ENCODE data around the gene TMEM121.

The TMEM121 gene

DNA sequence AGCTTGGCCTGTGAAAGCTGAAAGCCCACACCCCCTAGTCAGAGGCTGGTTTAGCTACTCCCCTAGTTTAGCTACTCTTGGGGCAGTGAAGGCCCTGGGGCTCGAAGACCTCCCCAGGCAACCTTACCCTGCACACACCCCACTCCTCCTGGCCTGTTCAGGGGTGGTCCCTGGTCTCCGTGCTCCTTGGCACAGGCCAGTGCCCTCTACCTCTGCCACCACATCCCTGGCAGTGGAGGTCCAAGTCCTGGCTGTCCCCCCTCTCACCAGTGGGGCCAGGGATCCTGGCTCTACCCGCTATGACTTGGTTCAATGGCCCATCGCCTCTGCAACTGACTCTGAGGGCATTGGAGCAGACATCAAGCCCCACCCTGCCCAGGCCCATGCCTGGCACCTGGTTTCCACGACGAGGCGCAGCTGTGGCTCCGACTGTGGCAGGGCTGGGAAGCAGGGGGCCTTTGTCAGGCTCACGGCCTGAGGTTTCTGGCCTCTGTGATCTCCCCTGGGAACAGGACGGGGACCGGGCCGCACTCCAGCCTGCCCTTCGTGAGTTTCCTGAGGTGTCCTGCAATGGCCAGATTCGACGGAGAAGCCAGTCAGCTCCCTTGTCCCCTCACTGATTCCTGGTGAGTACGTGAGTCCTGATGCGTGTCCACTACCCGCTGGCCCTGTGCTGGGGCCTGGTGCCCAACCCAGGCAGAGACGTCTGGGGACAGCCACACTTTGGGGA is 5.7 kb downstream of the TMEM121 start:
- no peaks in the 10 kb centered on the region for H3K36me3 ChIP-seq (ENCODE audit: control insufficient read depth, insufficient read depth, low read length)
- H3K9ac ChIP-seq (ENCODE audit: low read depth, low read length), result no peak overlapping the region
- peaks cover 48% of the 10 kb centered on the region for H3K9me3 ChIP-seq (ENCODE audit: control insufficient read depth, insufficient read depth, low read length)
- peaks cover 18% of the 10 kb centered on the region for H3K27me3 ChIP-seq (ENCODE audit: control insufficient read depth, insufficient read depth, low read length)
- no peaks in the 10 kb centered on the region for H3K4me1 ChIP-seq (ENCODE audit: control insufficient read depth, insufficient read depth, low read length)
- H3K27ac ChIP-seq (ENCODE audit: low read depth, low read length), result no peak overlapping the region
- H3K4me3 ChIP-seq (ENCODE audit: low read depth, low read length), result no peak overlapping the region

DNA sequence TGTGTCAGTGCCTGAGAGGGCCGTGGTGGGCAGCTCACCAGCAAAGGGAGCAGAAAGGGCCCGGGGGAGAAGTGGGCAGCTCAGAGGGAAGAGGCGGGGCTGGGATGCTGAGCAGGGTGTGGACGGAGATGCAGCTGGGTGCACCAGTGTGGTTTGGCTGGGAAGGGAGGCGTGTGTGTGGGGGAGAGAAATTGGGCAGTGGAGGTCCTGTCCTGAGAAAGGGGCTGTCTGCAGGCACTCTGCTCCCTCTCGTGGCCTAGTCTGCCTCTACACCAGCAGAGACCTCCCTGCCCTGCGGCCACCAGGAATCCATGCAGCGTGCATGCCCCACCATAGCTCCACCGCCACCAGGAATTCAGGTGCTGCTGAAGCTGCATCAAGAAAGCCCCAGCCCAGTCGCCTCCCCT is 6.4 kb downstream of the TMEM121 start:
- Histone ChIP-seq H3K4me3 (ENCODE audit: low read depth, low read length) (no peak overlapping the region), H3K9ac (ENCODE audit: low read depth, low read length) (no peak overlapping the region), H3K9me3 (ENCODE audit: control insufficient read depth, insufficient read depth, low read length) (peaks cover 54% of the 10 kb centered on the region), H3K4me1 (ENCODE audit: control insufficient read depth, insufficient read depth, low read length) (no peaks in the 10 kb centered on the region), H3K36me3 (ENCODE audit: control insufficient read depth, insufficient read depth, low read length) (no peaks in the 10 kb centered on the region), H3K27ac (ENCODE audit: low read depth, low read length) (no peak overlapping the region), H3K27me3 (ENCODE audit: control insufficient read depth, insufficient read depth, low read length) (peaks cover 11% of the 10 kb centered on the region)

DNA sequence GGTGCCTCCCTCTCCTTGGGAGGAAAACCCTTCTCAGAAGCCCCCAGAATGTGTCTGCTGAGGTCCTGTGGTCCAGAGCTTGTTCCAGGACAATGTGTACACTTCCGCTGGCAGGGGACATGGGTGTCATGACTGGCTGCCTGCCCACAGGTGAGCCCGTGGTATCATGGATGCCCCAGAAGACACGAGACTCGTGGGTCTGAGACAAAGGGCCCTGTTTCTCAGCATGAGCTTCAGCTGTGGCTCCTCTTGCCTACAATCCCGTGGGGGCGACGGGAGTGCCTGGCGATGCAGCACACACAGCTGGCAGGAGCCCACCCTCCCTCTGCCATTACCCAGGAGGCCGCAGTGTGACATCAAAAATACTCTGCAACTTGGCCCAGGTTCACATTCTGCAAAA is 7.0 kb downstream of the TMEM121 start:
- Histone ChIP-seq H3K36me3 (ENCODE audit: control insufficient read depth, insufficient read depth, low read length) (no peaks in the 10 kb centered on the region), H3K27ac (ENCODE audit: low read depth, low read length) (no peak overlapping the region), H3K9me3 (ENCODE audit: control insufficient read depth, insufficient read depth, low read length) (peaks cover 61% of the 10 kb centered on the region), H3K4me1 (ENCODE audit: control insufficient read depth, insufficient read depth, low read length) (no peaks in the 10 kb centered on the region), H3K27me3 (ENCODE audit: control insufficient read depth, insufficient read depth, low read length) (peaks cover 5% of the 10 kb centered on the region; the same call in 1 of the 2 replicates), H3K9ac (ENCODE audit: low read depth, low read length) (no peak overlapping the region), H3K4me3 (ENCODE audit: low read depth, low read length) (no peak overlapping the region)

DNA sequence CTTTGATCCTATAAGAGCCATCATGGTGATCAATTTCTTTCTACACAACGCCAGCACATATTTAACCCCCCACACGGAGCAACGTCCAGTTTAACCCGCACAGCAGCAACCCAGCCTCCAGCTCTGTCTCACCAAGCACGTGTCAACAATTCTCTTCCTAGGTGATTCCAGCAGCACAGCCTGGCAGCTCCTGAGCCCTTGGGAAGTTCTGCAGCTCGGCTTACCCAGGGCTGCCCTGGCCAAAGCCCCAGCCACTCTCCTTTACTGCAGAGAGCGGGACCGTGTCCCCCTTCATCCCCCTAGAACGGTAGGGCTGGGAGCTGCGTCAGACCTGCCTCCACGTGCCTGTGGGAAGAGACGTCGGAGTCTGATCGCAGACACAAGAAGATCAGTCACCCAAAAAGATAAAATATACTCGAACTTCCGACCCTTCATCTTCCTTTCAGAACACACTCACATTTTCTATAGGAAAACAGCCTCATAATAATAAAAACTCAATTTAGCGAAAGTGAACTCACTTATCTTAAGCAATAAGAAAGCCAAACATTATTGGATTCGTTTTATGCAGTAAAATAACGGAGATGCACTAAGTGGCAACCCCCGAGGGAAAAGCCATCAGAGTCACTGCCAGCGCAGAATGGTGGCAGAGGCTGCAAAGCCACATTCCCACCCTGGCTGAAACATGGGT is 7.6 kb downstream of the TMEM121 start:
- H3K4me3 ChIP-seq (ENCODE audit: low read depth, low read length), result no peak overlapping the region
- no peaks in the 10 kb centered on the region for H3K4me1 ChIP-seq (ENCODE audit: control insufficient read depth, insufficient read depth, low read length)
- peaks cover 63% of the 10 kb centered on the region for H3K9me3 ChIP-seq (ENCODE audit: control insufficient read depth, insufficient read depth, low read length)
- H3K27me3 ChIP-seq (ENCODE audit: control insufficient read depth, insufficient read depth, low read length), result peaks cover 2% of the 10 kb centered on the region; the same call in 1 of the 2 replicates
- H3K9ac ChIP-seq (ENCODE audit: low read depth, low read length), result no peak overlapping the region
- H3K36me3 ChIP-seq (ENCODE audit: control insufficient read depth, insufficient read depth, low read length), result no peaks in the 10 kb centered on the region
- H3K27ac ChIP-seq (ENCODE audit: low read depth, low read length), result no peak overlapping the region

DNA sequence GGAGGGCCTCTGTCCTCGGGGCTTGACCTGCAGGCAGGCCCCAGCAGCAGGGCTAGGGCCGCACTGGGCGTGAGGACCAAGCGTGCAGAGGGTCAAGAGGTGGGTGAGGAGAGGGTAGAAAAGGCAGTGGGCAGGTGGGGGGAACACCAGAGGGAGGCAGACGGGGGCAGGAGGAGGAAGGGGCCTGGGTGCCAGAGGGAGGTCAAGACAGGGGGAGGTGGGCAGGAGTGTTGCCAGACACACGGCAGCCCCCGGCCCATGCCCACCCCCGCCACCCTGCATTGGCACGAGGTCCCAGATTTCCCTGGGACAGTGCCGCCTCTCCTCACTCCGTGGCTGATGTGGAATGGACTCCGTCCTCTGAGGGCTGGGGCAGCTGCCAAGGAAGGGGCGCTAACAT is 8.2 kb downstream of the TMEM121 start:
- no peak overlapping the region for H3K9ac ChIP-seq (ENCODE audit: low read depth, low read length)
- no peaks in the 10 kb centered on the region for H3K4me1 ChIP-seq (ENCODE audit: control insufficient read depth, insufficient read depth, low read length)
- peaks cover 63% of the 10 kb centered on the region for H3K9me3 ChIP-seq (ENCODE audit: control insufficient read depth, insufficient read depth, low read length)
- no peaks in the 10 kb centered on the region for H3K36me3 ChIP-seq (ENCODE audit: control insufficient read depth, insufficient read depth, low read length)
- H3K27me3 ChIP-seq (ENCODE audit: control insufficient read depth, insufficient read depth, low read length), result no peaks in the 10 kb centered on the region
- no peak overlapping the region for H3K4me3 ChIP-seq (ENCODE audit: low read depth, low read length)
- no peak overlapping the region for H3K27ac ChIP-seq (ENCODE audit: low read depth, low read length)

DNA sequence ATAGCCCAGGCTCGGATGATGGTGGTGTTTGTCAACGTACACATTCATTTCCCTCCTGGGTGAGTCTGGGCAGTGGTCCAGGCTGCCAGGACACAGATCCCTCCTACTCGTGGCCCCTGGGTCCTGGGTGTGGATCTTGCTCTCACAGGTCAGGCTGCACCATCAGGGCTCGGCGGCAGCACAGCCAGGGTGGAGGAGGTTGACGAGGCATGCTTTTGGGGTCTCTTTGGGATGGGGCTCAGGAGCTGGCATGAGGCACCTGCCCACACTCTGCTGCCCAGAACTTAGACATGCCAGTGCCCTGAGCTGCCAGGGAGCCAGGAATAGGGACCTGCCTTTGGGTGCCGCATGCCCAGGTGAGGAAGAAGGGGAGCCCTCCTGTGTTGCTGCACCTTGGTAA is 9.7 kb downstream of the TMEM121 start:
- H3K4me3 ChIP-seq (ENCODE audit: low read depth, low read length), result no peak overlapping the region
- H3K9ac ChIP-seq (ENCODE audit: low read depth, low read length), result no peak overlapping the region
- H3K27me3 ChIP-seq (ENCODE audit: control insufficient read depth, insufficient read depth, low read length), result no peaks in the 10 kb centered on the region
- no peaks in the 10 kb centered on the region for H3K4me1 ChIP-seq (ENCODE audit: control insufficient read depth, insufficient read depth, low read length)
- no peaks in the 10 kb centered on the region for H3K36me3 ChIP-seq (ENCODE audit: control insufficient read depth, insufficient read depth, low read length)
- no peak overlapping the region for H3K27ac ChIP-seq (ENCODE audit: low read depth, low read length)
- H3K9me3 ChIP-seq (ENCODE audit: control insufficient read depth, insufficient read depth, low read length), result peaks cover 67% of the 10 kb centered on the region

DNA sequence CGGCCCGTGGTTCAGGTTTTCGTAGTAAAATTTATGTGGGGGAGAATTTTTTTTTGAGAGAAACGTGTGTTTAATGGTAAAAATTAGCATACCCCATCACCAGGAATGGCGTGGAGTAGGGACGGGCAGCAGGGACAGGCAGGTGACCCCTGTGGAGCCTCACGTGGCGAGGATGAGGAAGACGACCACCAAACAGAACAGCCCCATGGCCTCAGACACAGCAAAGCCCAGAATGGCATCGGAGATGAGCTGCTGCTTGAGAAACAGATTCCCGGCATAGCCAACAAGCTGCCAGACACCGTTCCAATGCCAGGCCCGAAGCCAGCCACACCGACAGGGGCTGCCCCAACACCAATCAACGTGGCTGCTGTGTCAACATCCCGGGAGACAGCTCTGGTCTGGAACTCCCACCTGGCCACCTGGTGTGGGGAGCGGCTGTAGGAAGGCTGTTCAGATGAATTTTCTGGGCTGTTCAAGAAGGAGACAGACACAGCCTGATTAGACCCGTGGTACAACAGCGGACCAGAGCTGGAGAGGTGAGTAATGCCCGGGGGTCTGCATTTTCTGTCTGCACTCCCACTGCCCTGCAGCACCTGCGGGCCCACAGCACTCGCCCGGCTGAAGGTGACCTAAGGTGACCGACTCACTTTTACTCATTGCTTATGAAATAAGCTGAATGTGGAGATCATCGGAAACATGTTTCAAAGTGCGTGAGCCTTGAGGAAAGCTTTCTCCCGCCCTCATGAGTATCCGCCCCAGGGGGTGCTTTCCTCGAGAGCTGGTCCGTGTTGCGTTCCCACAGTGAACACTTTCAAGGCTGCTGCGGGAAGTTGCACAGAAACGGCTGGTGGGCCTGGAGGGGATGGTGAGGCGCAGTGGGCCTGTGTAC is 10.6 kb downstream of the TMEM121 start:
- no peaks in the 10 kb centered on the region for H3K4me1 ChIP-seq (ENCODE audit: control insufficient read depth, insufficient read depth, low read length)
- H3K36me3 ChIP-seq (ENCODE audit: control insufficient read depth, insufficient read depth, low read length), result no peaks in the 10 kb centered on the region
- H3K4me3 ChIP-seq (ENCODE audit: low read depth, low read length), result no peak overlapping the region
- H3K27ac ChIP-seq (ENCODE audit: low read depth, low read length), result no peak overlapping the region
- H3K9me3 ChIP-seq (ENCODE audit: control insufficient read depth, insufficient read depth, low read length), result peaks cover 70% of the 10 kb centered on the region
- H3K9ac ChIP-seq (ENCODE audit: low read depth, low read length), result no peak overlapping the region
- no peaks in the 10 kb centered on the region for H3K27me3 ChIP-seq (ENCODE audit: control insufficient read depth, insufficient read depth, low read length)

DNA sequence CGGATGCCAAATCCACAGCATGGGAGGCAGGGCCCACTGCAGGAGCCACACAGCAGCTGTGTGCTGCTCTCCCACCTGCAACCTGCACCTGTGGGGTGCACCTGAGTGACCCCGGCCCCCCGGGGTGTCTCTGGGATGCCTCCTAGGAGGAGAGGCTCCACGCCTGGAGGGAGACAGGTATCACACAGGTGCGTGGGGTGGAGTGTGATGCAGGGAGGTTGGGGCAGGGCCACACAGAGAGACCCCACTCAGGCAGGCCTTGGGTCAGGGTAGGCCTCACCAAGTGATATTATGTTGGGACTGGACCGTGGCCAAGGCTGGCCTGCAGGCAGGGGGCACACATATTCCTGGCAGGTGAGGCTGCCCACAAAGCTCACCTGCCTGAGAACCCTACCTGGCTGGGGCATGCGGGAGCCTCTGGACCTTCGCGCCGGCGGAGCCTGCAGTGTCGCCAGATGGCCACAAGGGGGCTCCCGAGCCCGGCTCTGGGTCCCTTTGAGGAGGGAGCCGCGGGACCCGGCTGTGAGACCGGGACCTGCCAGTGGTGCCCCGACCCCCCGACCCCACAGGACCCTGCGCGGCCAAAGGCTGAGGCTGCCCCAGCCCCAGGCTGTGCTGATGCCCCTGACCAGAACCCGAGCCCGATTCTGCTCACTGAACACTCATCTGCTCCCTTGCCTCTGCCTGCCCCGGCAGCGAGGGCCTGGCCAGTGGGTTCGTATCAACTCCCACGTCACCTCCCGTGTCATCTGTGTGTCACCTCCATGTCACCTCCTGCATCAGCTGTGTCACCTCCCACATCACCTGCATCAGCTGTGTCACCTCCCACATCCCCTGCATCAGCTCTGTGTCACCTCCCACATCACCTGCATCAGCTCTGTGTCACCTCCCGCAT is 11.4 kb downstream of the TMEM121 start:
- H3K4me1 ChIP-seq (ENCODE audit: control insufficient read depth, insufficient read depth, low read length), result no peaks in the 10 kb centered on the region
- H3K9ac ChIP-seq (ENCODE audit: low read depth, low read length), result no peak overlapping the region
- no peak overlapping the region for H3K4me3 ChIP-seq (ENCODE audit: low read depth, low read length)
- no peaks in the 10 kb centered on the region for H3K36me3 ChIP-seq (ENCODE audit: control insufficient read depth, insufficient read depth, low read length)
- H3K9me3 ChIP-seq (ENCODE audit: control insufficient read depth, insufficient read depth, low read length), result peaks cover 70% of the 10 kb centered on the region
- H3K27me3 ChIP-seq (ENCODE audit: control insufficient read depth, insufficient read depth, low read length), result no peaks in the 10 kb centered on the region
- H3K27ac ChIP-seq (ENCODE audit: low read depth, low read length), result no peak overlapping the region

DNA sequence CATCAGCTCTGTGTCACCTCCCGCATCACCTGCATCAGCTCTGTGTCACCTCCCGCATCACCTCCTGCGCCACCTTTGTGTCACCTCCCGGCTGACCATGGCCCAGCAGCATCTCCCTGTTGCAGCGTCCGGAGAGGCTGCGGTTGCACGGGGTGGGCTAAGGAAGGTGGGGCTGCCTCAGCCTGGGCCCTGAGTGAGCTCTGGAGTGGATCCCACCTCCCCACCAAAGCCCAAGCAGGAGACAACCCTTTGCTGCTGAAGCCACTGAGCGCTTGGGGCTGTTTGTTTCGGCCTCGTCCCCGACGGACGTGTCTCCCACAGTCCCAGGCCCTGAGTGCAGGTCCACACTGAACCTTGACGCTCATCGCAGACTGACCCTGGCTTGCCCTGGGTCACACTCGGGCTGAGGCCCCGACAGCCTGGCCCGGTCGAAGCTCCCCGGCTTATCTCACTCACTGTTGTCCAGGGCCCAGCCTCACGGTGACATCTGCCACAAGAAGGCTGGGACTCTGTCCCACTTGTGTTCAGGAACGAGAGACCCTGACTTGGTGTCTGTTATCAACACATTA is 12.2 kb downstream of the TMEM121 start:
- H3K4me3 ChIP-seq (ENCODE audit: low read depth, low read length), result no peak overlapping the region
- H3K9ac ChIP-seq (ENCODE audit: low read depth, low read length), result no peak overlapping the region
- H3K27me3 ChIP-seq (ENCODE audit: control insufficient read depth, insufficient read depth, low read length), result no peaks in the 10 kb centered on the region
- H3K9me3 ChIP-seq (ENCODE audit: control insufficient read depth, insufficient read depth, low read length), result peaks cover 69% of the 10 kb centered on the region
- no peaks in the 10 kb centered on the region for H3K36me3 ChIP-seq (ENCODE audit: control insufficient read depth, insufficient read depth, low read length)
- no peak overlapping the region for H3K27ac ChIP-seq (ENCODE audit: low read depth, low read length)
- H3K4me1 ChIP-seq (ENCODE audit: control insufficient read depth, insufficient read depth, low read length), result no peaks in the 10 kb centered on the region

DNA sequence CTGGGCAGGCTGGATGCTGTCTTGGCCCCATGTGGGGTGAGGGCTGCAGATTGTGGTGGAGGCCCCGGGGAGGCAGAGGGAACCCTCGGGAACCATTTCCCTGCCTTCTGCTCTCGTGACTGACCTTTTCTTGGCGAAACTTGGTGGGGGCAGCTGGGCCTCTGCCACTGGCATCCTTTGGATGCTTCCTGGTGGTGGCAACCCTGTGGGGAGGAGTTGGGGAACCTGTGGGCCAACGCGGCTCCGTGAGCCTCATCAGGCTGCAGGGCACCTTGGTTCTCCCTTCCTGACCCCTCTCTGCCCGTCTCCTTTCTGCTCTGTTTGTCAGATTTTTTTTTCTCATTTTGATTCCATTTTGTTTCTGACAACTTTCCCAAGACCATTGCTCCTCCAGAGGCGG is 14.4 kb downstream of the TMEM121 start:
- Histone ChIP-seq H3K27me3 (ENCODE audit: control insufficient read depth, insufficient read depth, low read length) (no peaks in the 10 kb centered on the region), H3K36me3 (ENCODE audit: control insufficient read depth, insufficient read depth, low read length) (no peaks in the 10 kb centered on the region), H3K9me3 (ENCODE audit: control insufficient read depth, insufficient read depth, low read length) (peaks cover 82% of the 10 kb centered on the region), H3K27ac (ENCODE audit: low read depth, low read length) (no peak overlapping the region), H3K4me3 (ENCODE audit: low read depth, low read length) (no peak overlapping the region), H3K4me1 (ENCODE audit: control insufficient read depth, insufficient read depth, low read length) (no peaks in the 10 kb centered on the region), H3K9ac (ENCODE audit: low read depth, low read length) (no peak overlapping the region)
